Renal cortex interstitium (tissue), 15 donors: ENCODE results near the gene ECT2L. TPM values are rescaled to one million over a fixed set of nuclear protein-coding genes. Genes with fewer than 3 reads are reported as not detected.

Source experiments
- DNase-seq, 11 donors: peaks; one replicate each; pipeline ENCODE4 v3.0.0-alpha.2; 2013; ENCODE audit warnings: low read depth in 9 of 11, low spot score in 4 of 11; ENCODE audit errors: extremely low read depth in 1 of 11
- long read RNA-seq, 16 experiments: transcript quantifications; one replicate each; lab custom pipeline, GENCODE V29; 2026
- polyA plus RNA-seq, 3 donors: library from polyadenylated mRNA; unstranded; fragments of 120-200 nt; gene quantifications; one replicate each; pipeline ENCODE4 v1.2.1, GENCODE V29; 2013; ENCODE audit not compliant: insufficient read length in 3 of 3

Gene ECT2L, protein sequence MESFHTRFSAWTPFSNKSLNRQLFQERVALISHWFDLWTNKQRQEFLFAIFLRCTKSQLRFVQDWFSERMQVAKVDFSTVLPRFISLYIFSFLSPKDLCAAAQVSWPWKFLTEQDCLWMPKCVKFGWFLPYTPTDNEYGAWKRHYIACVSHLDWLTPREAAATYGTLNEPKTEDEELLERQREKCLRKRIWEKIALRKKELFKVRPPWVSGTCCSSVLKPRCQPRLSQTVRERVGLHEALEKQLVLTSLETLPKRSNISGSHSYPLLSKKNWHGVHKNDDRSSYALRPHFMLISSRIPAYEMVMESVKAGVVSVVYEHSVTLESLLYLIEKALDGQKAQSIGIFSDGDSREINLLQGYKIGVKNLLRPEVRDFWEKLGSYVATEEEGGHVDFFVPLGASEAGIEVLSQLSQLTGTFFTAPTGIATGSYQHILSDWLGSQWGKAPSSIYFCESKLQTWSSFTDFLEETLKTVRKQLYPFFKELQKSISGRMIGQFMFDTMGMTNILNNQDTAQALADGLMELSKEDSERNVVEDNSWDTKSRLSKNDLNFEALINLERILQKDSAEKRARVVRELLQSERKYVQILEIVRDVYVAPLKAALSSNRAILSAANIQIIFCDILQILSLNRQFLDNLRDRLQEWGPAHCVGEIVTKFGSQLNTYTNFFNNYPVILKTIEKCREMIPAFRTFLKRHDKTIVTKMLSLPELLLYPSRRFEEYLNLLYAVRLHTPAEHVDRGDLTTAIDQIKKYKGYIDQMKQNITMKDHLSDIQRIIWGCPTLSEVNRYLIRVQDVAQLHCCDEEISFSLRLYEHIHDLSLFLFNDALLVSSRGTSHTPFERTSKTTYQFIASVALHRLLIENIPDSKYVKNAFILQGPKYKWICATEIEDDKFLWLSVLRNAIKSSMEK
- polyA plus RNA-seq, result under 1 TPM; 0.20 to 0.42 (median 0.36) TPM
- long read RNA-seq, donor 1, result 0 reads
- long read RNA-seq, donor 2, result 0 reads
- long read RNA-seq, donor 3, result 0 reads
- long read RNA-seq, donor 4, partial matches to known transcripts, result 16 of 16 reads
- long read RNA-seq, donor 4, other reads (novel, unspliced or antisense), result 0 of 16 reads
- long read RNA-seq, donor 5, result 0 reads
- long read RNA-seq, donor 6, partial matches to known transcripts, result 17 of 17 reads
- long read RNA-seq, donor 6, other reads (novel, unspliced or antisense), result 0 of 17 reads
- long read RNA-seq, donor 7, result 0 reads
- long read RNA-seq, donor 8, result 0 reads
- long read RNA-seq, donor 9, result 0 reads
- long read RNA-seq, donor 10, result 0 reads
- long read RNA-seq, donor 11, partial matches to known transcripts, result 0 of 5 reads
- long read RNA-seq, donor 11, other reads (novel, unspliced or antisense), result 5 of 5 reads
- long read RNA-seq, donor 12, partial matches to known transcripts, result 9 of 9 reads
- long read RNA-seq, donor 12, other reads (novel, unspliced or antisense), result 0 of 9 reads
- long read RNA-seq, donor 13, result 0 reads
- long read RNA-seq, donor 14, partial matches to known transcripts, result 10 of 10 reads
- long read RNA-seq, donor 14, other reads (novel, unspliced or antisense), result 0 of 10 reads
- long read RNA-seq, donor 15, result 0 reads
- long read RNA-seq, donor 16, partial matches to known transcripts, result 50 of 72 reads
- long read RNA-seq, donor 16, other reads (novel, unspliced or antisense), result 22 of 72 reads

DNA sequence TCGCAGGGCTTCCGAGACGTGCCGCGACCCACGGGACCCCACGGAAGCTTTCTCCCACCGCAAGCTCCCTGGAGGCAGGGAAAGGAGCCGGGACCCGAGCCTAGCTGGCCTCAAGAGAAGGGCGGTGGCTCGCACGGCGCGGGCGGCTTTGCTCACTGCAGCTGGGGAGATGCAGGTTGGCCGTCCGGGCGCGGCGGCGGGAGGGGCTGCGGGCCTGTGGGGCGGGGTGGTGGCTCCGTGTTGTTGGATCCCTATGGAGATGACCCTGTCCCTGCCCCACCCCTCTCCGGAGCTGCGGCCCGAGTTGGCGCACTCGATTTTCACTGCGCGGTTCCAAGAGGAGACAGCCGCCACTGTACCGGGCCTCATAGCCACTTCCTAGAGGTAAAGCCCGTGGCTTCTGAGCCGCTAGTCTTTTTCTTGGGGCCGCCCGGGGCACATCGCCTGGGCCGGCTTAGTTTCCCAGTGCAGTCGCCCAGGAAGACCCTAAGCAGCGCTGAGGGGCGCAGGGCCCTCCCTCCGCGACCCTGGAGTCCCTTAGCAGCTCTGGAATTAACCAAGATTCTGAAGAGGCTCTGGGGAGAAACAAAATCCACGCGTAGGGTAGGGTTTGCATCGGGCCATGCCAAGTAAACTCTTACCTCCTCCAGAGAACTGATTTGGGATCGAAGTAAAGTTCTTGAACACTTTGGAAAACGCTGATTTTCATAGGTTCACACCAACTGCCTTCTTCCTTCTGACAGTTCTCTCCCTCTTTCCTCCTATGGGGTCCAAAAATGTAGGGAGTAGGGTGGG, at the start of gene ECT2L:
Gene ECT2L (plus strand): TSS at position 279 of the 795 bp plus-strand sequence. CDS start 17,188 bp downstream, outside the sequence.
- peak in 8 of 11 donors; percentile 33 to 70 (median 44) for DNase-seq

DNA sequence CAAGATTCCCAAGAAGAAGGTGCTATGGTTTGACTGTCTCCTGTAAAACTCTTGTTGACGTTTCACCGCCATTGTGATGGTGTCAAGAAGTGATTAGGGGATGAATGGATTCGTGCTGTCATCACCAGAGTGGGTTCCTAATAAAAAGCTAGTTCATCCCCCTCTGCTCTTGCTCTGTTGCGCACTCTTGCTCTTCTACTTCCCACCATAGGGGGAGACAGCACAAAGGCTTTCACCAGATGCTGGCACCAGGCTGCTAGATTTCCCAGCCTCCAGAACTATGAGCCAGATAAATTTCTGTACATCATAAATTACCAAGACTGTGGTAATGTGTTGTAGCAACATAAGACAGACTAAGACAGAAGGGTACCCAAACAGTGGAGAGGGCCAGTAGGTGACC, 43.9 kb upstream of the ECT2L start:
- no peak for DNase-seq

DNA sequence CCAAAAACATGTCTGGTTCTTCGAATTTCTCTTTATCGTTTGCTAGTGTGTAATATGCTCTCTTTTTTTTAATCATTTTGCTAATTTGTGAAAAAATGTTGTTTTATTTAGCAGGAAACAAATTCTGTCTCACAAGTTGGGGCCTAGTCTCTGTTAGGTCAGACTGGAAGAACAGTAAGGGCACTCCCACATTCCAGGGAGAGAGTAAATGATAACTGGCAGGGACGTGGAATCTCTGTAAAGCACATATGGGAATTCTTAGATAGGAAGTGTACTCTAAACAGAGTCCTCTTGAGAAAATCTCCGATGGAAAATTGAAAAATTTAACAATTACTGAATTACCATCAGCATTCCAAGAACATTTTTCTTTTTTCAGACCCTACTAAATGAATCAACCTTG, 38.8 kb upstream of the ECT2L start:
- DNase-seq, result no peak

DNA sequence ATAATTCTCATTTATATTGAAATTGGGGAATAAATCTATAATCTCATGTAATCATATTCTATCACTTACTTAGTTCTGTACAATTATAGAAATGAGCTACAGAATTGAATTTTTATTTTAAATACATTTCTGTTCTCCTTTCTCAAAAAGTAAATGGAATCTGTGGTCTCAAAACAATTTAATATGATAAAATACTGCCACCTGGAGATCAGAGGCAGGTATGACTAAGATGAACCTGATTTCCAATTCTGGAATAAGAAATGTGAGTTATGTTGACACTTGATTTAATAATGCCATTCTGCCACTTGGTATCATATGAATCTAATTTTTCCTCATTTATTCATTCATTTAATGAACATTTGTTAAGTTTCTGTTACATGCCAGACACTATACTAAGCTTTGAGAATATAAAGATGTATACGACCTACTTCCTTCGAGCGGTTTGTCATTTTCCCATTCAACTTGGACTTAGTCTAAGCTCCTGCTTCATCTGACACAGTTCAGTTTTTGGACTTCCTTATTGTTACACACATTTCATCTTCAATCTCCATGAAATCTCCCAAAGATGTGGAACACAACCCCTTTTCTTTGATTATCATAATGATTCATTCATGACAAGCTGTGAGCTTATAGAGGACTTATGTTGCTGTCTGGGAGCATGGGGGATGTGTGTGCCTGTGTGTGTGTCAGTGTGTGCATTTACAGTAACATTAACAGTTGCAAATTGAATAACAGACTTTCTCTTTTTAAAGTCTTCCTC, 29.8 kb upstream of the ECT2L start:
- no peak for DNase-seq

DNA sequence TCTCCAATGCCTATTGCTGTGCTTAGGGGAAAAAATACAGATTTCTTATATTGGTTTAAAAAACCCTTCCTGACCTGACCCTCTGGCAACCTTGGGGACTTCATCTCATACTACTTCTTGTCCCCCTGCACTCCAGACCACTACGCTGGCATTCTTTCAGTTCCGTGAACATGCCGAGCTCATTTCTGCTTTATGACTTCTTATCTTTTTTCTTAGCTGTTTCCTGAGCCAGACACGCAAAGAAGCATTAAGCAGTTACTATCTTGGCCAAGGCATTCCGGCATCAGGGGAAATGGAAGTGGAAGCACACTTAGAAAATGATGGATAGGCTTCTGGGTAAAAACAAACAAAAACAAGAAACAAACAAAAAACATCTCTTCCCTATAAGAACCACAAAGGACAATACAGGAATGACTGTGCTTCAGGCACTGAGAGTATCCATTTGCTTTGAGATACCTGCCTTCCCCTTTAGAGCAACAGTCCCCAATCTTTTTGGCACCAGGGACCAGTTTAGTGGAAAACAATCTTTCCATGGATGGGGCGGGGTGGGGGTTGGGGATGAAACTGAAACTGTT, 26.7 kb upstream of the ECT2L start:
- DNase-seq, result peak in 1 of 11 donors; percentile 16

DNA sequence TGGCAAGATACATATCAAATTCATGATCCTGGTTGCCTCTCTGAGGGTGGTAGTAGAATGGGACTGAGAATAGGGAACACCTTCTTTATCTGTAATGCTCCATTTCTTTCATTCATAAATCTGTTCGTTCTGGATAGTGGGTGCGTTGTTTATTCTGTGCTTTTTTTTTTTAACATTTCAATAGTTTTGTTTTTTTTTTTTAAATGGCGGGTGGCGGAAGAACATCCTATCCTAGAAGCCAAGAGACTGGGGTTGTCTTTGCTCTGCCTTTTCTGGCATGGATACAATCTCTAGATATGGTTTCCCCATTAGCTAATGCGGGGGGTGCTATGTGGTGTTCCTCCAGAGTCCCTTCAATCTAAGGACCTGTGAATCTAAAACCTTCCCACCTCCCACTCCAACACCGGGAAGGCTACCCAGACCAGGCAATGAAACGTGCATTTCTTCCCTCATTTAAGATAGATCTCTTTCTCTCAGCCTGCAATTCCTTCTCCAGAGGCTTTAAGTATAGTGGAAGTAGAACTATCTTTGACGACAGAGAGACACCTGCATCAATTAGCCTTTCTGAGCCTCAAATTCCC, 23.2 kb upstream of the ECT2L start:
- no peak for DNase-seq

DNA sequence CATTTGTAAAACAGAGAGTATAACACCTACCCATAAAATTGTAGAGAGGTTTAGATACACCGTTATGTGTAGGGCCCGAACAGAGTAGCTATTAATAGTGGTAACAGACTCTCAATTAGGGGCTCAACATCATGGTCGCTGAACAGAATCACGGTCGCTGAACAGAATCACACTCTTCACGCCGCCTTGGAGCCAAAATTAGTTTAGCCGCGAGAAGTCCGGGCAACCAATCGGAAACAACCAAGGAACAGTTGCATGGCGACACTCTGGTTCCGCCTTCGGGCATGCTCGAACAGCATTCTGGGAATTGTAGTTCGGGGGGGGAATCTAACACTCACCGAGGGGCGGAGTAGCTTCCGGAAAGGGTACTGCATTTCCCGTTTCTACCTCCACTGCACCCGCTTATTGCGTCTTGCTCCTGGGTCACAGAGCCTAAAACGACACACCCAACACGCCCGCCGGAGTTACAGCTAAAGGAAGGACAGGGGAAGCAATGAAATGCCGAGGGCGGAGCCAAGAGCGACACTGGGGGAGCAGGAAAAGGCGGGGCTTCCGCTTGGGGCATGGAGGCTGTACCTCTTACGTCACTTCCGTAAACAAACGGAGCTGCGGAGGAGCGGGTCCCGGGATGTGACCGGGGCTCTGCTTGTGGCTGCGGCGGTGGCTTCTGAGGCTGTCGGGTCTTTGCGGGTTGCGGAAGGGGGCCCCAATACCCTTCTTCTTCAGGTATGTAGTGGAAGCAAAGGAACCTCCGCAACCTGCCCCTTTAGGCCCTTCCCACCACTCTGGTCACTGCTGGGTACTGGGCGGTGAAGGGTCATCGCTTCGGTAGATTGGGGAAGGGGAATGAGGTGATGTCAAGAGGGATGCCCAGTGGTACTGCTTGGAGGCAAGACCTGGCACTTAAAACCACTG, 22.5 kb upstream of the ECT2L start, which contains the start of gene CCDC28A:
Gene CCDC28A (plus strand): TSS at position 593 of the 915 bp plus-strand sequence. CDS start 2,352 bp downstream, outside the sequence.
- peak; percentile 90 to 99 (median 94) for DNase-seq

DNA sequence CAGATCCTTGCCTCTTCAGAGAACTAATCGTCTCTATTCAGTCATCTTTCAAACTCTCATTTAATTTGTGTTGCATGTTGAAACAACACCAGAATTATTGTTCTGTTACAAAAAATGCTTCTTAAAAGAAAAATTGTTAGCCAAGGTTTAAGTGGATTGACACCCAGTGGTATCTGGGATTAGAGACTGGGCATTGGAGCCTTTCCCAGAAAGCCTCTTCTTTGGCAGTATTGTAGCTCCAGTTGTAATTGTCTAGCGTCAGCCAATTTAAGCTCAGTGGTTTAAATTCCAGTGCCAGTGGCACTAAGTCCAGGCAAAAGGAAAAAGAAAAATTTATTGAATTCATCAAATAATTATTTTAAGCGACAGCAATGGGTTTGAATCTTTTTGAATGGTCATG, 21.5 kb upstream of the ECT2L start:
- DNase-seq, result no peak

DNA sequence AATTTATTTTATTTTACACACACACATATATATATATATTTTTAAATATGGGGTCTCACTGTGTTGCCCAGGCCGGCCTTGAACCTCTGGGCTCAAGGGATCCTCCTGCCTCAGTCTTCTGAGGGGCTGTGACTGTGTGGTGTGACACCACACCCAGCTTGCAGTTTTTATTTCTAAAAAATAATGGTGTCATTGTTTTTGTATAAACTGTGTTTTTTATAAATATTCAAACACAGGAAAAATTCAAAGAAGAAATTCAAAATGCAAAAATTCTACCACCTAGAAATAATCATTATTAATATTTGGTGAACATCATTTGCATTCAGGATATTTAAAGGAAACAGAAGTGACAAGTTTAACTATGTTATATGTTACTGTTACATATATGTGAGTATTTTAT, 19.2 kb upstream of the ECT2L start:
- DNase-seq, result no peak

DNA sequence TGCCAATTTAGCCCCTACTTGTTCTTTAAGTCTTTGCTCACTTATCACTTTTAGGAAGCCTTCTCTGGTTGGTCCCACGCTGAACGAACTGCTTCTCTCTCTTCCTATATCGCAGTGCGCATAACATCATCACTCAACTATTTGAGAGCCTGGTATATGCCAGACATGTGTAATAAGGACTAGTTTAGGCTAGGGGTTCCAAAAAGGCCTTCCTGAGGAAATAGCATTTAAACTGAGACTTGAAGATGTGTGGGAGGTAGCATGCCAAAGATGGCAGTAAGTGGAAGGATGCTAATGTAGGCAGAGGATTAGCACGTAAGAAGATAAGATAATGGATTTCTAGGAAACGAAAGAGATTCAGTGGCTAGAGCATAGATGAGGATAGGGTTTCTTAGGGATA, 17.6 kb upstream of the ECT2L start:
- DNase-seq, result no peak

DNA sequence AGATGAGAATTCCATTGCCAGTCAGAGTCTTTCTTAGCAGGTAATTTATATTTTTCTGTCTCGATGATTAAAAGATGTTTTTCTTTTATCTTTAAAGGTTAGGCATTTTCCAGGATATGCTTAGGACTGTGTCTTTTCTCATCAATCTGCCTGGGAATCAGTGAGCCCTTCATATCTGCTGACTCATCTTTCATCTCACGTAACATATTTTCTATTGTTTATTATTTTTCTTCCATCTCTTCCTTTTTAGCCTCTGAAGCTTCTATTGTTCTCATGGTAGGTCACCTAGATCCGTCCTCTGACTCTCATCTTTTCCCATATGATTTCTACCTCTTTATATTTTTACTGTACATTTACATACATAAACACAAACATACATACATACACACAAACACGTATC, 13.6 kb upstream of the ECT2L start:
- DNase-seq, result no peak

DNA sequence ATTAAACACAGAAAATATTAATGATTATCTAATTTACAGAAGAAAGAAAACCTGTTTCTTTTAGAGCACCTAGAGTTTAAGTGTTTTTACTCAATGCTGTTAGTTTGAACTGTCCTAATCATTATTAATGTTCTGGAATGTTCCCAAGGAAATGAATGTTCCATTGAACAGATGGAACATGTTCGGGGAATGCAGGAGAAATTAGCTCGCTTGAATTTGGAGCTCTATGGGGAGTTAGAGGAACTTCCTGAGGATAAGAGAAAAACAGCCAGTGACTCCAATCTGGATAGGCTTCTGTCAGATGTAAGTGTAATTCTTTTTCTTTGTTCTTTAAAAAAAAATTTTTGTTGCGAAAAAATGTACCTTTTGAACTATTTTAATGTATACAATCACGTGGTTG, 10.8 kb upstream of the ECT2L start:
- no peak for DNase-seq

DNA sequence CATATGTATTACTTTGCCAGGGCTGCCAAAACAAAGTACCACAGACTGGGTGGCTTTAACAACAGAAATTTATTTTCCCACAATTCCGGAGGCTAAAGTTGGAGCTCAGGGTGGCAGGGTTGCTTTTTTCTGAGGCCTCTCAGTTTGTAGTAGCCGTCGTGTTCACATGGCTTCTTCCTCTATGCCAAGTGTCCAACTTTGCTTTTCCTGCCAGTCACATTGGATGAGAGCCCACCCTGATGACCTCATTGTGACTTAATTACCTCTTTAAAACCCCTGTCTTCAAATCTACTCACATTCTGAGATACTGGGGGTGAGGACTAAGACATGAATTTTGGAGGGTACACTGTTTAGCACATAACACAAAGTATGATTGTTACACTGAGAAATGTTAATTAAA, 9.9 kb upstream of the ECT2L start:
- DNase-seq, result no peak

DNA sequence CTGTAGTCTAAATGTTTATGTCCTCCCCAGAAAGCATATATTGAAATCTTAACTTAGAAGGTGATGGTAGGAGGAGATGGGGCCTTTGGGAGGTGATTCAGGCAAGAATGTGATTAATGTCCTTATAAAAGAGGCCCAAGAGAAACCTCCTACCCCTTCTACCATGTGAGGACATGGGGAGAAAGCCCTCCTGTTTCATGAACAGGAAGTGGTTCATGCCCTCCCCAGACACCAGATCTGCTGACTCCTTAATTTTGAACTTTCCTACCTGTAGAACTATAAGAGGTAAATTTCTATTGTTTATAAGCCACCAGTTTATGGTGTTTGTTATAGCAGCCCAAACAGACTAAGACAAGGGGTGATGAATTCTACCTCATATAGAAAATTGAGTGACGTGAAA, 8.7 kb upstream of the ECT2L start:
- DNase-seq, result no peak

DNA sequence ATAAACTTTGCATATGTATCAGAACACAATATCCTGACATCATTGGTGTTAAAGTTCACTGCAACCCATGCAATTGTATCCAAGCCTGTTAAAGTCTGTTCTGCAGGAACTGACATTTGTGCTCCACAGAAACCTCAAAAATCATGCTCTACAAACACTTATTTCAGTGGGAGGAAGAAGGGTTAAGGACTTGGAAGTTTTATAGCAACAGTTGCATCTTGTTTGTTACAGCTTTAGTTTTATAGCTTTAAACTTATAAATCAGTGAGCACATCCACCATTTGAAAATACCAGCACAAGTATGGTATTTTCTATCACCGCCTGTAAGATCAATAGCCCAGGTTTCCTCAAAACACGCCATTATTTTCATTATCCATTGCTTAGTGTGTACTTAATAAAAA, 884 bp downstream of the ECT2L start:
- no peak for DNase-seq
